Activated naive CD8-positive, alpha-beta T cell (primary cell): ENCODE results near the gene DAPK1.

Source experiments
- H3K27ac Mint-ChIP-seq: one replicate; pipeline ENCODE4 v1.8.0; 2021; ENCODE audit warnings: mixed read lengths
- H3K27me3 Mint-ChIP-seq: one replicate; pipeline ENCODE4 v1.8.0; 2021; ENCODE audit warnings: mixed read lengths
- H3K36me3 Mint-ChIP-seq: one replicate; pipeline ENCODE4 v1.8.0; 2021; ENCODE audit warnings: mixed read lengths
- H3K4me1 Mint-ChIP-seq: one replicate; pipeline ENCODE4 v1.8.0; 2021; ENCODE audit warnings: low read depth, mixed read lengths
- H3K4me3 Mint-ChIP-seq: one replicate; pipeline ENCODE4 v1.8.0; 2021; ENCODE audit warnings: mild to moderate bottlenecking, mixed read lengths
- H3K9me3 Mint-ChIP-seq: one replicate; pipeline ENCODE4 v1.8.0; 2021; ENCODE audit warnings: low read depth, mixed read lengths

Gene DAPK1

GRCh38 chr9:87708986-87709728 is 211.5 kb downstream of the DAPK1 start:
- no peaks in the 10 kb centered on the region for H3K36me3 Mint-ChIP-seq
- peaks cover 2% of the 10 kb centered on the region for H3K27me3 Mint-ChIP-seq
- H3K9me3 Mint-ChIP-seq, result no peaks in the 10 kb centered on the region
- peak overlapping the region; percentile 67 for H3K4me3 Mint-ChIP-seq
- H3K4me1 Mint-ChIP-seq, result peaks cover 33% of the 10 kb centered on the region
- H3K27ac Mint-ChIP-seq, result peak overlapping the region; percentile 66

- peaks cover 33% of the 10 kb centered on the region for H3K4me1 Mint-ChIP-seq
- H3K9me3 Mint-ChIP-seq, result no peaks in the 10 kb centered on the region
- no peak overlapping the region for H3K4me3 Mint-ChIP-seq
- peaks cover 2% of the 10 kb centered on the region for H3K27me3 Mint-ChIP-seq
- H3K36me3 Mint-ChIP-seq, result no peaks in the 10 kb centered on the region
- H3K27ac Mint-ChIP-seq, result no peak overlapping the region
These were observed 212.8 kb downstream of the DAPK1 start for GRCh38 chr9:87710443-87710842.

- no peak overlapping the region for H3K4me3 Mint-ChIP-seq
- no peak overlapping the region for H3K27ac Mint-ChIP-seq
- peaks cover 2% of the 10 kb centered on the region for H3K27me3 Mint-ChIP-seq
- H3K9me3 Mint-ChIP-seq, result no peaks in the 10 kb centered on the region
- H3K36me3 Mint-ChIP-seq, result no peaks in the 10 kb centered on the region
- H3K4me1 Mint-ChIP-seq, result peaks cover 33% of the 10 kb centered on the region
These were observed 214.5 kb downstream of the DAPK1 start for GRCh38 chr9:87711857-87712800.

GRCh38 chr9:87712801-87713277 is 215.2 kb downstream of the DAPK1 start:
- H3K27me3 Mint-ChIP-seq, result peaks cover 2% of the 10 kb centered on the region
- H3K27ac Mint-ChIP-seq, result no peak overlapping the region
- H3K4me3 Mint-ChIP-seq, result no peak overlapping the region
- H3K36me3 Mint-ChIP-seq, result no peaks in the 10 kb centered on the region
- H3K9me3 Mint-ChIP-seq, result no peaks in the 10 kb centered on the region
- H3K4me1 Mint-ChIP-seq, result peaks cover 28% of the 10 kb centered on the region

GRCh38 chr9:87713278-87713987 is 215.8 kb downstream of the DAPK1 start:
- Mint-ChIP-seq H3K9me3 (no peaks in the 10 kb centered on the region), H3K36me3 (no peaks in the 10 kb centered on the region), H3K4me3 (no peak overlapping the region), H3K4me1 (peaks cover 23% of the 10 kb centered on the region), H3K27me3 (peaks cover 2% of the 10 kb centered on the region), H3K27ac (no peak overlapping the region)

- Mint-ChIP-seq H3K36me3 (no peaks in the 10 kb centered on the region), H3K4me1 (peaks cover 18% of the 10 kb centered on the region), H3K4me3 (no peak overlapping the region), H3K27ac (no peak overlapping the region), H3K9me3 (no peaks in the 10 kb centered on the region), H3K27me3 (peaks cover 2% of the 10 kb centered on the region)
These were observed 216.3 kb downstream of the DAPK1 start for GRCh38 chr9:87713988-87714330.

- H3K9me3 Mint-ChIP-seq, result no peaks in the 10 kb centered on the region
- H3K36me3 Mint-ChIP-seq, result no peaks in the 10 kb centered on the region
- peaks cover 10% of the 10 kb centered on the region for H3K4me1 Mint-ChIP-seq
- no peak overlapping the region for H3K27ac Mint-ChIP-seq
- no peak overlapping the region for H3K4me3 Mint-ChIP-seq
- peaks cover 2% of the 10 kb centered on the region for H3K27me3 Mint-ChIP-seq
These were observed 217.2 kb downstream of the DAPK1 start for GRCh38 chr9:87714819-87715218.

GRCh38 chr9:87716141-87716540 is 218.5 kb downstream of the DAPK1 start:
- H3K27ac Mint-ChIP-seq, result no peak overlapping the region

GRCh38 chr9:87717456-87717855 is 219.8 kb downstream of the DAPK1 start:
- Mint-ChIP-seq H3K4me1 (peaks cover 3% of the 10 kb centered on the region), H3K4me3 (no peak overlapping the region), H3K36me3 (no peaks in the 10 kb centered on the region), H3K27ac (no peak overlapping the region), H3K9me3 (no peaks in the 10 kb centered on the region), H3K27me3 (peaks cover 2% of the 10 kb centered on the region)

More at GRCh38 chr9:87716141-87716540, 218.5 kb downstream of the DAPK1 start:
- Mint-ChIP-seq H3K36me3 (no peaks in the 10 kb centered on the region), H3K9me3 (no peaks in the 10 kb centered on the region), H3K4me3 (no peak overlapping the region), H3K4me1 (peaks cover 3% of the 10 kb centered on the region), H3K27me3 (peaks cover 2% of the 10 kb centered on the region)

- H3K4me1 Mint-ChIP-seq, result no peaks in the 10 kb centered on the region
- no peak overlapping the region for H3K4me3 Mint-ChIP-seq
- no peaks in the 10 kb centered on the region for H3K9me3 Mint-ChIP-seq
- H3K27me3 Mint-ChIP-seq, result no peaks in the 10 kb centered on the region
- H3K36me3 Mint-ChIP-seq, result no peaks in the 10 kb centered on the region
- H3K27ac Mint-ChIP-seq, result no peak overlapping the region
These were observed 220.6 kb downstream of the DAPK1 start for GRCh38 chr9:87718231-87718630.

GRCh38 chr9:87718852-87719612 is 221.4 kb downstream of the DAPK1 start:
- H3K27ac Mint-ChIP-seq, result no peak overlapping the region
- no peaks in the 10 kb centered on the region for H3K27me3 Mint-ChIP-seq
- H3K9me3 Mint-ChIP-seq, result no peaks in the 10 kb centered on the region
- H3K36me3 Mint-ChIP-seq, result no peaks in the 10 kb centered on the region
- no peaks in the 10 kb centered on the region for H3K4me1 Mint-ChIP-seq
- H3K4me3 Mint-ChIP-seq, result no peak overlapping the region

GRCh38 chr9:87720173-87720572 is 222.5 kb downstream of the DAPK1 start:
- Mint-ChIP-seq H3K4me3 (no peak overlapping the region), H3K9me3 (no peaks in the 10 kb centered on the region), H3K27ac (no peak overlapping the region), H3K36me3 (no peaks in the 10 kb centered on the region), H3K27me3 (peaks cover 2% of the 10 kb centered on the region), H3K4me1 (peaks cover under 1% of the 10 kb centered on the region)

GRCh38 chr9:87722393-87723088 is 224.9 kb downstream of the DAPK1 start:
- Mint-ChIP-seq H3K4me3 (no peak overlapping the region), H3K36me3 (no peaks in the 10 kb centered on the region), H3K27ac (no peak overlapping the region), H3K4me1 (peaks cover 9% of the 10 kb centered on the region), H3K9me3 (no peaks in the 10 kb centered on the region), H3K27me3 (peaks cover 2% of the 10 kb centered on the region)
